Vein endothelial cell (primary cell): ENCODE measurements around the gene TAC1. TPM values are rescaled to one million over a fixed set of nuclear protein-coding genes. Genes with fewer than 3 reads are reported as not detected.

Experiments used
- total RNA-seq: library from RNA; depleted of rRNA; stranded (reverse); fragments of >200 nt; gene quantifications from 2 replicates; pipeline ENCODE4 v1.2.3, GENCODE V29; 2012

Gene TAC1, protein sequence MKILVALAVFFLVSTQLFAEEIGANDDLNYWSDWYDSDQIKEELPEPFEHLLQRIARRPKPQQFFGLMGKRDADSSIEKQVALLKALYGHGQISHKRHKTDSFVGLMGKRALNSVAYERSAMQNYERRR
- not detected in 2 replicates for total RNA-seq

GRCh38 chr7:97731736-97732564, at the start of gene TAC1:
Gene TAC1 (plus strand): TSS chr7:97732086. CDS start chr7:97732613, 527 bp downstream.

Other genes starting within 250 kb of the TAC1 start
- gene ASNS, start 140.3 kb downstream of the TAC1 start, total RNA-seq, result 13.0 and 14.0 TPM in 2 replicates